Psoas muscle (tissue), 8 donors: ENCODE results near the gene EARS2. TPM values are rescaled to one million over a fixed set of nuclear protein-coding genes. Genes with fewer than 3 reads are reported as not detected.

Experiments
- ATAC-seq, 4 donors: fragments of 200-7000 bp; cut with Tn5 transposase; one replicate each; pipeline ENCODE4 v1.9.1; 2020; ENCODE audit warnings: moderate library complexity in 3 of 4, mild to moderate bottlenecking in 2 of 4
- DNase-seq, 2 donors: peaks; one replicate each; pipeline ENCODE4 v3.0.0-alpha.2; 2020
- H3K27ac ChIP-seq: fragments of 200-600 bp; one replicate; pipeline ENCODE4 v1.8.0; 2022
- H3K27me3 ChIP-seq, 3 donors: fragments of 200-600 bp in 1 of 3; one replicate each; pipeline versions ENCODE4 v1.6.1 to v1.8.0; 2013 to 2022; ENCODE audit warnings: low read length in 2 of 3, mild to moderate bottlenecking in 2 of 3, moderate library complexity in 1 of 3; ENCODE audit not compliant: insufficient read depth in 3 of 3
- H3K36me3 ChIP-seq, 2 donors: fragments of 200-600 bp in 1 of 2; one replicate each; pipeline versions ENCODE4 v1.6.1 to v1.8.0; 2013 to 2022; ENCODE audit warnings: low read depth in 1 of 2, mild to moderate bottlenecking in 1 of 2, moderate library complexity in 1 of 2; ENCODE audit not compliant: insufficient read depth in 1 of 2
- H3K4me1 ChIP-seq: fragments of 200-600 bp; one replicate; pipeline ENCODE4 v1.8.0; 2022
- H3K4me3 ChIP-seq: fragments of 200-600 bp; one replicate; pipeline ENCODE4 v1.8.0; 2022; ENCODE audit warnings: mild to moderate bottlenecking
- H3K9me3 ChIP-seq: fragments of 200-600 bp; one replicate; pipeline ENCODE4 v1.8.0; 2022
- CTCF ChIP-seq: fragments of 200-600 bp; IDR thresholded peaks from one replicate; pipeline ENCODE4 v1.8.0; 2022; ENCODE audit warnings: antibody characterized with exemption
- whole genome bisulfite sequencing, 3 donors: extraction: QIAGEN DNeasy Blood & Tissue Kit; methylation state at CpG; one replicate each; pipeline versions ENCODE4 v1.1.6 to v1.1.7; 2013; 5-methylcytosine and 5-hydroxymethylcytosine counted together
- intact Hi-C, 2 donors: fragments of 100-400 bp; cut with DNase I; formaldehyde crosslinking; loops; one replicate each; pipeline versions ENCODE4 v1.11.0 to v1.14.2; 2022
- polyA plus RNA-seq, 3 donors: library from polyadenylated mRNA; stranded (reverse); fragments of 200-250 nt; gene quantifications; one replicate each; pipeline ENCODE4 v1.2.3, GENCODE V29; 2013
- total RNA-seq, 4 donors: library from RNA; stranded (reverse); fragmentation: NEBNext Ultra II Directional in 2 of 4; extraction: Animal tissue kit (Norgen Biotek cat#: 25700) in 2 of 4; gene quantifications; one replicate each; pipeline versions ENCODE4 v1.2.1 to v1.2.4, GENCODE V29; 2021 to 2023
- donor health status: healthy with polysubstance abuse.
- donor health status: DM: no; HTN: no; CAD: no; lungs with moderate emphysema.
- donor health status: Bipolar disorder and iron deficiency.
- donor health status: healthy.
- donor health status: DM: yes; HTN: yes; CAD: no.
- donor health status: DM: no; HTN: no; CAD: no.
- donor health status: DM: no; HTN: no; CAD: no.
- donor health status: DM: yes; HTN: yes; CAD: no.

EARS2 gene
- total and polyA plus RNA-seq, 7 donors: 12.1 to 28.3 (median 19.8) TPM

GRCh38 chr16:23595246-23595950 lies 38.2 kb upstream of the EARS2 start:
- H3K27ac ChIP-seq: peak overlapping the region; percentile 82
- ATAC-seq: peak in 3 of 4 donors; percentile 0 to 4 (median 3)
- H3K4me3 ChIP-seq: peak overlapping the region; percentile 90
- no peak for TF ChIP-seq CTCF
- no peak for DNase-seq
- H3K9me3 ChIP-seq: no peaks in the 10 kb centered on the region
- no peaks in the 10 kb centered on the region for H3K27me3 ChIP-seq
- peaks cover 6 to 45% of the 10 kb centered on the region in 2 donors for H3K36me3 ChIP-seq
- intact Hi-C loops: loop anchor here in 1 of 2 donors (5.0 kb wide), 1 partner anchor 38 kb away; the partner anchor contains the start of genes EARS2 and UBFD1
- peaks cover 19% of the 10 kb centered on the region for H3K4me1 ChIP-seq
- 15 to 17% (median 16%) methylated on average over 34 of the region's 34 CpGs for WGBS, 3 donors

GRCh38 chr16:23594186-23594585 lies 37.0 kb upstream of the EARS2 start:
- Histone ChIP-seq H3K27me3 (no peaks in the 10 kb centered on the region), H3K27ac (peak overlapping the region; percentile 82), H3K36me3 (peaks cover 6 to 57% of the 10 kb centered on the region in 2 donors), H3K4me3 (peak overlapping the region; percentile 90), H3K4me1 (peaks cover 19% of the 10 kb centered on the region), H3K9me3 (no peaks in the 10 kb centered on the region)
- ATAC-seq (peak in 2 of 4 donors; percentile 19 to 33), DNase-seq (no peak)
- intact Hi-C loops: no loop called here
- WGBS, 3 donors: 70 to 85% (median 75%) methylated on average over 12 of the region's 12 CpGs
- TF ChIP-seq CTCF: no peak

- Histone ChIP-seq H3K27me3 (no peaks in the 10 kb centered on the region), H3K4me1 (peaks cover 22% of the 10 kb centered on the region), H3K27ac (no peak overlapping the region), H3K4me3 (no peak overlapping the region), H3K36me3 (peaks cover 16 to 97% of the 10 kb centered on the region in 2 donors), H3K9me3 (no peaks in the 10 kb centered on the region)
- ATAC-seq (no peak), DNase-seq (no peak)
- no peak for TF ChIP-seq CTCF
- 91 to 94% (median 91%) methylated on average over 3 of the region's 3 CpGs for WGBS, 3 donors
- intact Hi-C loops: no loop called here
These were observed 33.0 kb upstream of the EARS2 start for GRCh38 chr16:23590181-23590580.

- DNase-seq (no peak), ATAC-seq (peak; percentile 44 to 71 (median 54))
- Histone ChIP-seq H3K9me3 (no peaks in the 10 kb centered on the region), H3K4me1 (peaks cover 10% of the 10 kb centered on the region), H3K27ac (peak overlapping the region; percentile 16), H3K4me3 (no peak overlapping the region), H3K27me3 (no peaks in the 10 kb centered on the region), H3K36me3 (peaks cover 16 to 91% of the 10 kb centered on the region in 2 donors)
- WGBS, 3 donors: 59 to 68% (median 61%) methylated on average over 5 of the region's 5 CpGs
- TF ChIP-seq CTCF: no peak
- intact Hi-C loops: no loop called here
These were observed 30.6 kb upstream of the EARS2 start for GRCh38 chr16:23587726-23588125.
